ENCODE data around the gene SMYD3. TPM values are rescaled to one million over a fixed set of nuclear protein-coding genes. Genes with fewer than 3 reads are reported as not detected.

Gene SMYD3
- total and polyA plus RNA-seq, 12 donors: 13.5 to 78.2 (median 26.8) TPM

- intact Hi-C loops (cut with DNase I): loop anchor here in 1 of 2 donors (10.0 kb wide), 1 partner anchor 97 kb away; no protein-coding TSS in a partner anchor
- 75 to 90% (median 76%) methylated on average over 3 of the region's 3 CpGs for WGBS, 4 donors
- TF ChIP-seq POLR2A (IDR thresholded peaks at IDR 0.05): no peak
- TF ChIP-seq CTCF (IDR thresholded peaks at IDR 0.05): no peak
- Histone ChIP-seq H3K4me3 (no peak overlapping the region), H3K9me3 (replicated peaks in 1 of 3) (no peaks in the 10 kb centered on the region), H3K36me3 (replicated peaks in 1 of 2) (no peaks in the 10 kb centered on the region), H3K27ac (no peak overlapping the region), H3K27me3 (no peaks in the 10 kb centered on the region), H3K4me1 (replicated peaks in 1 of 2) (no peaks in the 10 kb centered on the region)
- DNase-seq: no peak
These were observed 395.5 kb downstream of the SMYD3 start for GRCh38 chr1:246111570-246111969.

- DNase-seq: no peak
- TF ChIP-seq POLR2A (IDR thresholded peaks at IDR 0.05) (no peak), CTCF (IDR thresholded peaks at IDR 0.05) (no peak)
- Histone ChIP-seq H3K27ac (no peak overlapping the region), H3K36me3 (replicated peaks in 1 of 2) (no peaks in the 10 kb centered on the region), H3K4me3 (no peak overlapping the region), H3K4me1 (replicated peaks in 1 of 2) (no peaks in the 10 kb centered on the region), H3K9me3 (replicated peaks in 1 of 3) (no peaks in the 10 kb centered on the region), H3K27me3 (no peaks in the 10 kb centered on the region)
- intact Hi-C loops (cut with DNase I): loop anchor here in 1 of 2 donors (10.0 kb wide), 1 partner anchor 96 kb away; no protein-coding TSS in a partner anchor
- 87 to 90% (median 88%) methylated on average over 13 of the region's 13 CpGs for WGBS, 4 donors
These were observed 396.5 kb downstream of the SMYD3 start for GRCh38 chr1:246110343-246111219.

- Histone ChIP-seq H3K4me3 (no peak overlapping the region), H3K4me1 (replicated peaks in 1 of 2) (no peaks in the 10 kb centered on the region), H3K27ac (no peak overlapping the region), H3K9me3 (replicated peaks in 1 of 3) (no peaks in the 10 kb centered on the region), H3K27me3 (no peaks in the 10 kb centered on the region), H3K36me3 (replicated peaks in 1 of 2) (no peaks in the 10 kb centered on the region)
- intact Hi-C loops (cut with DNase I): no loop called here
- DNase-seq: no peak
- TF ChIP-seq POLR2A (IDR thresholded peaks at IDR 0.05) (no peak), CTCF (IDR thresholded peaks at IDR 0.05) (no peak)
- WGBS, 4 donors: 86 to 95% (median 92%) methylated on average over 6 of the region's 6 CpGs
These were observed 398.7 kb downstream of the SMYD3 start for GRCh38 chr1:246108278-246108925.

GRCh38 chr1:246107516-246108277 is 399.4 kb downstream of the SMYD3 start:
- intact Hi-C loops (cut with DNase I): no loop called here
- Histone ChIP-seq H3K4me1 (replicated peaks in 1 of 2) (no peaks in the 10 kb centered on the region), H3K27ac (no peak overlapping the region), H3K9me3 (replicated peaks in 1 of 3) (no peaks in the 10 kb centered on the region), H3K4me3 (no peak overlapping the region), H3K36me3 (replicated peaks in 1 of 2) (no peaks in the 10 kb centered on the region), H3K27me3 (no peaks in the 10 kb centered on the region)
- DNase-seq: no peak
- no peak for TF ChIP-seq CTCF (IDR thresholded peaks at IDR 0.05)
- no peak for TF ChIP-seq POLR2A (IDR thresholded peaks at IDR 0.05)
- 59 to 79% (median 69%) methylated on average over 4 of the region's 4 CpGs for WGBS, 4 donors

All from adrenal gland (tissue), 12 donors.